Panc1 (cell line): ENCODE data around the gene FSIP1. TPM values are rescaled to one million over a fixed set of nuclear protein-coding genes. Genes with fewer than 3 reads are reported as not detected.

Experiments
- ATAC-seq: fragments of 200-7000 bp; cut with Tn5 transposase; 2 replicates; pipeline ENCODE4 v1.9.1; 2020; ENCODE audit warnings: mild to moderate bottlenecking, moderate library complexity
- BruUV-seq: library from RNA; stranded (reverse); fragments of 400-500 nt; replicated peaks from 2 replicates; lab custom pipeline; 2021; lab: Mats Ljungman, UMichigan
- CTCF ChIA-PET: fragments of 300-600 bp; sonication (Branson Sonifier 250); formaldehyde crosslinking; loops from one replicate; lab custom pipeline; 2022; ENCODE audit warnings: antibody characterized with exemption; lab: Charles Lee
- POLR2A ChIA-PET: fragments of 300-600 bp; sonication (Branson Sonifier 250); formaldehyde crosslinking; loops from one replicate; lab custom pipeline; 2022; ENCODE audit warnings: antibody characterized with exemption; lab: Charles Lee
- DNase-seq: peaks from one replicate; pipeline ENCODE4 v3.0.0-alpha.2; 2010; ENCODE audit warnings: low read depth, low spot score
- H3K27ac ChIP-seq: 2 replicates; pipeline ENCODE4 v1.5.1; 2011; ENCODE audit warnings: mild to moderate bottlenecking, low read length, inconsistent platforms
- H3K27me3 ChIP-seq: fragments of 200-500 bp; sonication (Bioruptor generic); 2 replicates; pipeline ENCODE4 v1.6.0; 2014; ENCODE audit warnings: low read length, inconsistent platforms; ENCODE audit not compliant: control insufficient read depth, insufficient read depth
- H3K36me3 ChIP-seq: fragments of 200-500 bp; sonication (Bioruptor generic); 2 replicates; pipeline ENCODE4 v1.5.1; 2014; ENCODE audit warnings: inconsistent platforms, mild to moderate bottlenecking, low read length, moderate library complexity; ENCODE audit not compliant: control insufficient read depth, insufficient read depth
- H3K4me1 ChIP-seq: 2 replicates; pipeline ENCODE4 v1.5.1; 2011; ENCODE audit warnings: inconsistent platforms, mild to moderate bottlenecking, low read length, moderate library complexity; ENCODE audit not compliant: control insufficient read depth, insufficient read depth
- H3K4me3 ChIP-seq, 2 experiments: 2 replicates each; pipeline ENCODE4 v1.5.1; 2011 to 2012; ENCODE audit warnings: low read depth in 2 of 2, low read length in 2 of 2, mild to moderate bottlenecking in 2 of 2, inconsistent platforms in 1 of 2, moderate library complexity in 1 of 2
- H3K9me3 ChIP-seq: fragments of 200-500 bp; sonication (Bioruptor generic); 2 replicates; pipeline ENCODE4 v1.5.1; 2014; ENCODE audit warnings: low read depth, mild to moderate bottlenecking, inconsistent platforms, low read length, moderate library complexity; ENCODE audit not compliant: control insufficient read depth, insufficient read depth
- CTCF ChIP-seq: fragments of 450-650 bp; IDR thresholded peaks from 2 replicates; pipeline ENCODE4 v1.5.1; 2017; ENCODE audit warnings: mild to moderate bottlenecking
- POLR2AphosphoS5 ChIP-seq: IDR thresholded peaks from 2 replicates; pipeline ENCODE4 v1.6.1; 2012; ENCODE audit warnings: mild to moderate bottlenecking, low read depth, low read length, moderate library complexity
- REST ChIP-seq, 2 experiments: IDR thresholded peaks; 2 replicates each; pipeline ENCODE4 v1.6.1; 2011 to 2012; ENCODE audit warnings: low read depth in 2 of 2, control low read depth in 1 of 2, low read length in 1 of 2, mild to moderate bottlenecking in 1 of 2, moderate library complexity in 1 of 2; ENCODE audit not compliant: insufficient read depth in 1 of 2
- SIN3A ChIP-seq: IDR thresholded peaks from 2 replicates; pipeline ENCODE4 v1.6.1; 2012; ENCODE audit warnings: low read depth, mild to moderate bottlenecking, low read length, moderate library complexity, borderline replicate concordance; ENCODE audit not compliant: insufficient read depth
- TCF7L2 ChIP-seq: IDR thresholded peaks from 2 replicates; pipeline ENCODE4 v1.6.1; 2011; ENCODE audit warnings: mild to moderate bottlenecking, low read depth, low read length, inconsistent platforms
- in situ Hi-C: cut with HindIII; loops from 2 replicates; pipeline ENCODE4 v1.10.0; 2016; ENCODE audit warnings: low sequenced_read_pairs, low pct_unique_long_range_greater_than_20kb
- intact Hi-C: fragments of 100-400 bp; cut with micrococcal nuclease; formaldehyde crosslinking; loops from one replicate; pipeline ENCODE4 v1.10.0; 2022; ENCODE audit not compliant: unreplicated experiment
- total RNA-seq: library from RNA; stranded (reverse); gene quantifications from one replicate; pipeline ENCODE4 v1.2.1, GENCODE V29; 2021; ENCODE audit not compliant: unreplicated experiment

Gene FSIP1
- total RNA-seq, 1 experiment from 2014 or later = 1.4 TPM

- Histone ChIP-seq H3K27me3 (peaks cover 4% of the 10 kb centered on the region), H3K4me1 (no peaks in the 10 kb centered on the region), H3K9me3 (no peaks in the 10 kb centered on the region), H3K27ac (no peak overlapping the region), H3K36me3 (no peaks in the 10 kb centered on the region), H3K4me3 (peak overlapping the region; percentile 50 to 53; a peak in 3 of 4 replicates)
- CTCF ChIA-PET = interaction anchor here (0.7 to 2.3 kb wide), 4 partner anchors 35 to 891 kb away, joined by 3 to 13 read pairs (median 4); no protein-coding TSS in a partner anchor
- intact Hi-C loops (loop anchor here (2.0 to 5.0 kb wide), 3 partner anchors 407 to 872 kb away; no protein-coding TSS in a partner anchor), in situ Hi-C loops (no loop called here)
- TF ChIP-seq SIN3A (no peak), REST (IDR thresholded peaks at IDR 0.05; ENCODE audit: insufficient read depth in 1 of 2, low read depth in 2 of 2, low read length in 1 of 2) (no peak), TCF7L2 (no peak; the same call in 1 of the 2 replicates), POLR2AphosphoS5 (no peak), CTCF (no peak)
- POLR2A ChIA-PET = no interaction called here
- ATAC-seq (peak; percentile 68), DNase-seq (peak; percentile 51)
- BruUV-seq = no TSS peak
These were observed 203.0 kb downstream of the FSIP1 start for GRCh38 chr15:39579487-39580116.

- Histone ChIP-seq H3K4me1 (no peaks in the 10 kb centered on the region), H3K27me3 (peaks cover 4% of the 10 kb centered on the region), H3K4me3 (peak overlapping the region in 1 of 2 experiments; percentile 53; a peak in 1 of 4 replicates), H3K27ac (no peak overlapping the region), H3K9me3 (no peaks in the 10 kb centered on the region), H3K36me3 (no peaks in the 10 kb centered on the region)
- CTCF ChIA-PET = interaction anchor here (2.3 kb wide), 1 partner anchor 407 kb away, joined by 13 read pairs; no protein-coding TSS in a partner anchor
- intact Hi-C loops (no loop called here), in situ Hi-C loops (no loop called here)
- TF ChIP-seq TCF7L2 = no peak
- no peak for TF ChIP-seq CTCF
- no peak for TF ChIP-seq POLR2AphosphoS5
- no peak for TF ChIP-seq SIN3A
- no peak for TF ChIP-seq REST (IDR thresholded peaks at IDR 0.05; ENCODE audit: insufficient read depth in 1 of 2, low read depth in 2 of 2, low read length in 1 of 2)
- no TSS peak for BruUV-seq
- DNase-seq (no peak), ATAC-seq (no peak)
- POLR2A ChIA-PET = no interaction called here
These were observed 203.7 kb downstream of the FSIP1 start for GRCh38 chr15:39578851-39579486.
